ENCODE measurements around the gene DIPK1C.

DIPK1C gene

DNA sequence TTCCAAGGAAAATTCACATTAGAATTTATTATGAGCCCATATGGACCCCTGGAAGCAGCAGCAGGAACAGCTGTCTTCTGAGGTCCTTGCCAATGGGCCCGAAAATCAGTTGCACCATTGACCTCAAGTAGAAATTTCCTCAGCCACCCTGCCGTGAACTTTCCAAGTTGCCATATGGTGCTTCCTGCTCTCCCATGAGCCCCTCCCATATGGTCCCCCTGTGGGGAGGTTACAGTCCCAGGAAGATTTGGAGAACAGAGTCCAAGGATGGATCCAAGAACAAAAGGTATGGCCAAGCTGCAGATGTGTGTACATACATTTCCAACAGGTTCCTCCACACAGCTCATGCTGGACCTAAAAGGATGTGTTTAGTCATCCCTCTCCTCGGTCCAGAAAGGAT, 34.6 kb downstream of the DIPK1C start:
- FAIRE-seq (no peak), DNase-seq (ENCODE audit: low spot score) (no peak)

DNA sequence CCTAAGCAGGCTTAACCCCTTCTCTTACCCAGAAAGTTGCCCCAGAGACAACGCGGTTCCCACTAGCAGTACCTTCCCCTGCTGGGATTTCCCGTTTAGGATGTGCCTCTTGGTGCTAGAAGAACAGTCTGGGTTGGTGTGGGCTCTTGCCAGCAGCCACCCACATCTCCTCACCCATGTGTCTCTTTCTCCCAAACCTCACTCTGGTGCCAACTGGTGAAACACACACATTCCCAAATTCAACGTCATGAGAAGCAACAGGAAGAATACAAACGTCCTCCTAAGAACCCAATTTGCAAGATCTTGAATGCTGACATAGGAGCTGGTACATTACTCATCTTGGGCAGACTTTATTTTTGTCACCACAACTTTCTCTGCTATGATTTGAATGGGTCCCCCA, 36.2 kb downstream of the DIPK1C start:
- no peak for FAIRE-seq
- no peak for DNase-seq (ENCODE audit: low spot score)

DNA sequence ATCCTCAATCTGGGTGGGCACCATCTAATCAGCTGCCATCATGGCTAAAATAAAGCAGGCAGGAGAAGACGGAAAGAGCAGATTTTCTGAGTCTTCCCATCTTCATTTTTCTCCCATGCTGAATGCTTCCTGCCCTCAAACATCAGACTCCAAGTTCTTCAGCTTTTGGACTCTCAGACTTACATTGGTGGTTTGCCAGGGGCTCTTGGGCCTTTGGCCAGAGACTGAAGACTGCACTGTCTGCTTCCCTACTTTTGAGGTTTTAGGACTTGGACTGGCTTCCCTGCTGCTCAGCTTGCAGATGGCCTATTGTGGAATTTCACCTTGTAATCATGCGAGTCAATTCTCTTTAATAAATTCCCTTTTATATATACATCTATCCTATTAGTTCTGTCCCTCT, 36.6 kb downstream of the DIPK1C start:
- FAIRE-seq (no peak), DNase-seq (ENCODE audit: low spot score) (no peak)

DNA sequence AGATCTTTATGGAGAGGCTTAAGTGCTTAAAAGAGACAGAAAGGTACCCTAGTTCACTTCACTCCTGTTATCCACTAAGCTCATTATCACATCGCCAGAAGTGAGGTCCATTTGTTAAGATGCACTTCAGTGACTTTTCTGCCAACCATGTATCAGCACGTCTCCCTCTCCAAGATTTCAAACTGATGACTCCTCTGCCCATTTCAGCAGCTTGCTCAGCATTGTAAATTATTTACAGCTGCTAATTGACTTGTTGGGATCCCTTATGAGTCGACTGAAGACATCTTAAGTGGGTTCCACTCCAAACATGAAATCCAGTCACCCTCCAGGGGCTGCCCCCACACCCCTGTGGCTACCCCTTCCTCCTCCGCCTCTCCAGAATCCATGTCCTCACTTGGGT, 37.3 kb downstream of the DIPK1C start:
- FAIRE-seq = no peak
- DNase-seq (ENCODE audit: low spot score) = no peak

DNA sequence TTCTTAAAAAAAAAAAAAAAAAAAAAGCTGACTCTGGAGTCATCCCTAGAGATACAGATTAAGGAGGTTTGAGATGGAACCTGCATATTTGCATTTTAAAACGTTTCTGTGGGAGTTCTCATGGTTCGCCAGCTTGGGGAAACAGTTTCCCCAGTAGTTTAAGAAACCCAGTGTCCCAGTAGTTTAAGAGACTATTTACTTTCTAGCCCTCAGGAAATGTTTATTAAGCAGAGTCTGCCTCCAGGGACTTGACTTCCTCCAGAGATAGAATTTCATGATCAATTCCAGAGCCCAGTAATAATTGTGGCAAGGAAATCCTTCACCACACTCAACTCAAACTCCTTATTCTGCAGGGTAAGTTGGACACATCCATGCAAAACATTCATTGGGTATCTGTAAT, 39.1 kb downstream of the DIPK1C start:
- FAIRE-seq (no peak), DNase-seq (ENCODE audit: low spot score) (no peak)

DNA sequence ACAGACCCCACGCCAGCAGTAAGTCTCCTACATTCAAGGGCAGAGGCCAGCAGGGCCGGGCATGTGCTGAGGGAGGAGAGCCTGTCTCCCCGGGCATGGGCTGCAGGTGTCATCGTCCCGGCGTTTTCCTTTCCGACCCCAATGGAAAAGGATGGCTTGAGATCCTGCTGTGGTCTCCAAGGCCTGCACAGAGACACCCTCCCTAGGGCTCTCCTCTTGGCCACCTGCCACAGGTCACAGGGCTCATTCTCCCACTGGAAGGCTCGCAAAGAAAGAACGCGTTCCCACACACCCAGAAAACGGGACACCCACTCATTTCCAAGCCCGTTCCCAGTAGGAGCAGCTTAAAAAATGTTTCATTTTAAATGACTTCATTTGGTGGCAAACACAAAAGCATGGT, 41.0 kb downstream of the DIPK1C start:
- FAIRE-seq = no peak
- no peak for DNase-seq (ENCODE audit: low spot score)

GRCh38 chr18:74414953-74415515, 42.1 kb downstream of the DIPK1C start:
- no peak for FAIRE-seq
- DNase-seq (ENCODE audit: low spot score) = no peak

DNA sequence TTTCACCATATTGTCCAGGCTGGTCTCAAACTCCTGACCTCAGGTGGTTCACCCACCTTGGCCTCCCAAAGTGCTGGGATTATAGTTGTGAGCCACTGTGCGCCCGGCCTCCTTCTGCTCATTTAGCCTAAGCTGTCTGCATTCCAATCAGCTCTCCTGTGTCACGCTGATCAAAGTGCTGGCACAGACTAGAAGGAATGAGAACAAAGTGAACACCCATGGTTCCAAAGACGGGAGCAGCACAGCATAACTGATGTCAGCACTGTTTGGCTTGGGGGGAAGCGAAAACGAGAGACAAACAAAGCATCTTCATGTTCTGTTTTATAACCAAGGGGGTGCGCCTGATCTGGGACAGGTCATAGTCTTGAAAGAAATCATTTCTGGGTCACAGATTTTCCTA, 43.3 kb downstream of the DIPK1C start:
- DNase-seq (ENCODE audit: low spot score) = no peak
- no peak for FAIRE-seq

- no peak for DNase-seq (ENCODE audit: low spot score)
- no peak for FAIRE-seq
Measured at GRCh38 chr18:74412116-74412880, 44.8 kb downstream of the DIPK1C start.

DNA sequence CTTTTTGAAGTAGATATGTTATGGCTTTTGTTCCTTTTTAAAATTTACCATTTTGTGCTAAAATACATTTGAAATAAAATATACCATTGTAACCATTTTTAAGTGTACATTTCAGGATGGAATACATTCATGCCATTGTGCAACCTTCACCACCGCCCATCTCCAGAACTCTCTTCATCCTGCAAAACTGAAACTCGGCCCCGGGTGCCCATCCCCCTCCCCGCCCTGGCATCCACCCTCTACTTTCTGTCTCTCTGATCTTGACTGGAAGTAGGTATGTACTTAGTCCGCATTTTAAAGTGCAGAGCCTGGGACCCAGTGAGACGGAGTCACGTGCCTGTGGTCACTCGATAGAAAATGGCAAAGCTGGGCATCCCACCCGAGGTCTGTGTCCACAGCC, 45.6 kb downstream of the DIPK1C start:
- DNase-seq (ENCODE audit: low spot score) (no peak), FAIRE-seq (no peak)

DNA sequence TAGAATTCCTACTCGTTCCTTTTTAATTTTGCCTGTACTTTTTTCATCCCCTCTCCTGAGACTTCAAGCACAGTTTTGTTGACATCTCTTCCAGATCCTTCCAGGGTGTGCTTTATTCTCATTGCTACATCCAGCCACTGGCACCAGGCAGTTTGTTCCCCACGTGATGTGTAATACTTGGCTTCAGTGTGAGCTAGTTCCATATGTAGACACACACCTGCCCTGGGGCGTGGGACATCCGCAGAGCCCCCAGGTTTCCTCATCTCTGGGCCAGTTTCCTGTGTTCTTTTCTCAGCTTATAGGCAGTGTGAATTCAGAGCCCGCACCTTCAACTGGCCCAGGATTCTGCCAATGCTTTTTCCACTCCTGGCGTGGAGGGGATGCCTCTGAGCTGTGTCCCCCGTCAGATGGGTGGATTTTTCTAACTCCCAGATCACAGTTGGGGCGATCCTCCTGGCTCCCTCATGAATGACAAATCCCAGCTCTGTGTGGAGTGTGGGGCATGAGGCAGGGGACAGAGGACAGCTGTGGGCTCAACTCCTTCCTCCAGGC, 46.6 kb downstream of the DIPK1C start:
- FAIRE-seq (no peak), DNase-seq (ENCODE audit: low spot score) (no peak)

DNA sequence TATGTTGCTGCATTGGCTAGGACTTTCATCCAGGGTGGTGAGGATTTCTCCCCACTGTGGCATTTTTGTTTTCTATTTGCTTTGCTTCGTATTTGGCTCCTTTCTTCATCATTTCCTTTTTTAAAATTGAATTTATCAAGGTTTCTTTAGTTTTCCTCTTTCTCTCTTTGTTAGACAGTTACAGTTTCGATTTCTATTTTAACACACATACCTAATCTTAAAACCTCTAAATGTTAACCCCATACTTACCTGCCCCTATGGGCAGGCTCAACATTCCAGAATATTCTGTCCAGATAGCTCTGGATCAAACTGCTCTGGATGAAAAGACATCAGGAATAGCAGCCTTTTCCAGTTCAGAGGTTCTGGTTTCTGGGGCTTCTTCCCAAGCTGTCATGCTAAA, 49.2 kb downstream of the DIPK1C start:
- FAIRE-seq = no peak
- DNase-seq (ENCODE audit: low spot score) = no peak

- no peak for FAIRE-seq
- DNase-seq (ENCODE audit: low spot score) = no peak
Measured at GRCh38 chr18:74402806-74403433, 54.2 kb downstream of the DIPK1C start.

DNA sequence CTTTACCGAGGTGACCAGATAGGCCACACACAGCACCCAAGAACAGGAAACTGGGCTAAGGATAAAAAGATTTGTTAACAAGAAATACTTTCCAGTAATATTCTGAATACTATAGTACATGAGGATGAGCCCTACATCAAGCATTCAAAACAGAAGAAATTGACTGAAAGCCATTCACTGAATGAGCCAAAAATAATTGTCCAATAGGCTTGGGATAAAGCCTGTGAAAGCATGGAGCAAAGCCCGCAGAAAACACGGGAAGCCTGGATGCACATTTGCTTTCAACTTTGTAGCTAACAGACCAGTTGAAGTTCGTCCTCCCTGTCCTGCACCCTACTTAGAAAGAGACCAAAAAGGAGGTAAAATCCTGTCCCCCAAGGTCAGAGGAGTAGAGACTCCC, 56.3 kb downstream of the DIPK1C start:
- FAIRE-seq (no peak), DNase-seq (ENCODE audit: low spot score) (no peak)

DNA sequence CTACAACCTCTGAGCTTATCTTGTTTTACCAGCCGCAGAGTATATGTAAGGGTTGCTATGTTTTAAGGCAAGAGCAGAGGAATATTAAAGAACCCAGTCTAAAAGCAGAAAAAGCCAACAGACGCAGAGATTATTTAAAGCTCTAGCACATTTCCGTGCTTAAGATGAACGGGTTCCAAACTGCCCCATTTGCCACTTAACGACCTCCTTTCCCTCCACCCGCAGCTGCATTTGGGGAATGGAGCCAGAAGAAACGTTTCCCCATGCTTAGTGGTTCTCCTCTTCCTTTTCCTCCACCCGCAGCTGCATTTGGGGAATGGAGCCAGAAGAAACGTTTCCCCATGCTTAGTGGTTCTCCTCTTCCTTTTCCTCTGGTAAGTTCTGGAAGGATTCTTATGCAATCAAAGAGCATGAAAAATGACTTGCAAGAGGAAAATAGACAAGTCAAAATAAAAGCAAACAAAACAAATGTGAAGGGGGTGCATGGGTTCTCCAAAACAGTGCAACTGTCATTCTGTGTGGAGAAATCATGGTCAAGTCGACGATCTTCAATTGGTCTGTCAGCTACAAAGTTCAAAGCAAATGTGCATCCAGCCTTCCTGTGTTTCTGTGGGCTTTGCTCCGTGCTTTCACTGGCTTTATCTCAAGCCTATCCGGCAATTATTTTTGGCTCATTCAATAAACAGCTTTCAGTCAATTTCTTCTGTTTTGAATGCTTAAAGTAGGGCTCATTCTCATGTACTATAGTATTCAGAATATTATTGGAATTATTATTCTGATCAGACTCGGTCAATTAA, 57.8 kb downstream of the DIPK1C start:
- DNase-seq (ENCODE audit: low spot score) = no peak
- FAIRE-seq = no peak

DNA sequence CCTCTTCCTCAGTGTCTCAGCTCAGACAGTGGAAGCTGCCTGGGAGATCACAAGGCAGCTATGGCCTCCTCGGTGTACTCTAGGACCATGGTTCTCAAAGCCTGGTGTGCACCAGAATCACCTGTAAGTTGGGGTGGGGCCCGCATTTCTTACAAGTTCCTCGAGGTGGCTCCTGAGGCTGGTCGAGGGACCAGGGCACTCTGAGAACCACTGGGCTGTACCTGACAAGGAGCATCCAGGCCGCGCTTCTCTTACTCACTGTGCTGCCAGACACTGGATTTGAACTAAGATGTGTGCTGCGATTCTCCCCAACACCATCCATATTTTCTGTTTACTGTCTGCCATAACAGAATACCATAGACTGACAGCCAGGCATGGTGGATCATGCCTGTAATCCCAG, 59.5 kb downstream of the DIPK1C start:
- FAIRE-seq = no peak
- DNase-seq (ENCODE audit: low spot score) = no peak

DNA sequence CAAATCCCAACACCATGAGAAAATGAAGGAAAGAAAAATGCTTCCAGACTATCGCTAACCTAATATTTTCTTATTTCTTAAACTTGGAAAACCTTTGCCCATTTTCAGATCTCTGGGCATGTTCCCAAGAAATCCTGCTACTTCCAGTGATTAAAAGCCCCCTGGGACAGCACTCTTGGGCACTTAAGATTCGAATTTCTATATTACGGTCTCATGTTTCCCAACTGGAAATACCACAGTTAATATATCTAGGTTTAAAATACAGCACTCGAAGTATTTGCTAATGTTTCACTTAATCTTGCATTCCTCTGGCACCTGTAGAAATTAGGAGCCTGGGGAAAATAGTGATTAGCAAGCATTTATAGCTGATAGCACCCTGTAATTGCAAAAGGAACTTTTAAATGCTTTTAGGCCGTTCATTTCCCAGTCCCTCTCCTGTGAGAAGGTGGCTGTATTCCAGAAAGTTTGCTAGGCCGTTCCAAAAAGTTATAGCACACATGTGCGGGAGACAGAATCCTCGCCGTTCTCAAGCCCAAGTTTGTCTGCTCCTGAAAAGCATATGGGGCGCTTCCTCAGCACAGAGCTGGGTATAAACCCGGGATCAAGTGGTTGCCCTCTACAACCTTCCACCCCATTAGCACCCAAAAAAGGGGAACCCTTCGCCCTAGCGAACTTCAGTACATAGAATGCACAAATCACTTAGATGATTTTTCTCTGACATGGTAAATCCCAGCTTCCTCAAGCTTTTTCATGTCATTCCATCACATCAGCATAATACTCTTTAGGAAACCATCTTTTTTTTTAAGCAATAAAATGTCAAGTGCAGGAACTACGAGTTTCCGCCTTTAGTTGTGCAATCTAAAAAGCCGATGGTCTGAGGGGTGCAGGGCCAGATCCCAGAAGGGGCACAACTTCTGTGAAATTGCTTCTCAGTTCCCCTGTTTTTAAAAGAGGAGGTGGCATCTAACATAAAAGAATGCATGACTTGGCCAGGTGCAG, 60.6 kb downstream of the DIPK1C start:
- no peak for FAIRE-seq
- DNase-seq (ENCODE audit: low spot score) = no peak

DNA sequence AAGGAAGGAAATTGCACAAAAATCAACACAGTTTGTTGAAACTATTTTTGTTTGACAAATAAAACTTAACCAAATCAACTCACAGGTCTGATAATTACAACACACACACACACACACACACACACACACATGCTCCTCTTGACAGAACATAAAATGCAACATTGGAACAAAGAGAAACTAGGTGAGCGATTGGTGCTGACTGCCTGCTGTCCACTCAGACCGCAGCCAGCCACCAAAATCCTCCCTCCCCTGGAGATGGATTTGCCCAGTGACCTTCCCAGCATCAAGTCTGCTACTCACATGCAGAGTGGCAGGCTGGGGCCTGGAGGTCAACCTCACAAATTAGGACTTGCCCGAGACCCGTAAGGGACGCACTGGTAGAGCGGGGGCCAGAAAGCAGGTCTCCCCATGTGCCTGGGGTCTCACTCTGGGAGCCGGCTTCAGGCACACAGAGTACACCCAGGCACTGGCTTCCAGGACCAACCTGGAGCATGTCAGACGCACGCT, 61.4 kb downstream of the DIPK1C start:
- FAIRE-seq (no peak), DNase-seq (ENCODE audit: low spot score) (no peak)

DNA sequence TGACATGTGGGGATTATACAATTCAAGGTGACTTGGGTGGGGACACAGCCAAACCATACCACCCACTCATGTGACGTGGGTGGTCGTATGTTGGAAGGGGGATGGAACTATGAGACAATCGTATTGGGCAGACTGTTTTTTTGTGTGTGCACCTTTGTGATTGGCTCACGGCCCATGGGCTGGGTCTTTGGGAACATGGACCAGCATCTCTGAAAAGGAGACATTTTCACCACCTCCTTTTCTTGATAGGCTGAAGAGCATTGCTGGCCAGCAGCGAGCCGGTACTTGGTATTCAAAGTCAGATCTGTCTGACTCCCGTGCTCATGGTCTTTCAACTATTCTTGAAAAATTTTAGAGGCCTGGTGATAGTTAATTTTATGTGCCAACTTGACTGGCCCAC, 62.1 kb downstream of the DIPK1C start:
- no peak for FAIRE-seq

GRCh38 chr18:74392323-74392722, 64.8 kb downstream of the DIPK1C start:
- FAIRE-seq (no peak), DNase-seq (ENCODE audit: low spot score) (no peak)

More for the DNA sequence above, 62.1 kb downstream of the DIPK1C start:
- DNase-seq (ENCODE audit: low spot score) = no peak
